ENCODE data around the gene CTSD. TPM values are rescaled to one million over a fixed set of nuclear protein-coding genes. Genes with fewer than 3 reads are reported as not detected.

CTSD gene
- total and polyA plus RNA-seq, 2 experiments from 2014 or later = 67.1 to 251 TPM

DNA sequence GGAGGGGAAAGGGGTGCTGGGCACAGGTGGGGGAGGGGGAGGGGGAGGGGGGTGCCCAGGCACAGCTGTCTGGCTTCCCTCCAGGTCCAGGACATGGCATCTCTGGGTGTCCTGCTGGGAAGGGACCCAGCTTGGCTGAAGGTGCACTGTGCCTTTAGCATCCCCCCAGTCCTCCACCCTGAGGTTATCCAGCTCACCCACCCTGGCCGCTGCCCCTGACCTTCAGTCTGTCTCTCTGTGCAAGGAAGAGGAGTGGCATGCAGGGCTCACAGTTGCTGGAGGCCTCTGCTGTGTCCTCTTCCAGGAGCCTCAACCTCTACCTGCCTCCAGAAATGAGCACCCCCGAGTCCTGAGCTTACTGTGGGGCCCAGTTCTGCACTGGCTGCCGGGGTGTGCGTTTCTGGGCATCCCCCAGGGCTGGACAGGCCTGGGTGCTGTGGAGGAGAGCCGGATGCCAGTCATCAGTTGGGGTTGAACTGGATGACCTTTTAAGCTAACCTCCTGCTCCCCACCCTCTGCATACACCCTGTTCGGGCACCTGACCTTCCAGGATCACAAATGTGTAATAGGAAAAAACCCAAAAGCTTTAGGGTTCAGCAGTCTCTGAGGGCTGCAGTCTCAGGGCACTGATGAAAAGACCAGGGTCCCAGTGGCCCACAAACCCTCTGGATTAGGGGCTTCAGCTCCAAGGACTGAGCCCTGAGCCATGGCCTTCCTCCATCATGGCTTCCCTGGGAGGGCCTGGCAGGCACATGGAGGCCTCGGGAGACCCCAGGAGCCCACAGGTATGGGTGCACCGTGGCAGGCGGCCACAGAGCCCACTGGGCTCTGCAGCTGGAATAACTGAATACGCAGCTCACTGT lies 9.6 kb upstream of the CTSD start (continued):
- TF ChIP-seq, protein P1, sequence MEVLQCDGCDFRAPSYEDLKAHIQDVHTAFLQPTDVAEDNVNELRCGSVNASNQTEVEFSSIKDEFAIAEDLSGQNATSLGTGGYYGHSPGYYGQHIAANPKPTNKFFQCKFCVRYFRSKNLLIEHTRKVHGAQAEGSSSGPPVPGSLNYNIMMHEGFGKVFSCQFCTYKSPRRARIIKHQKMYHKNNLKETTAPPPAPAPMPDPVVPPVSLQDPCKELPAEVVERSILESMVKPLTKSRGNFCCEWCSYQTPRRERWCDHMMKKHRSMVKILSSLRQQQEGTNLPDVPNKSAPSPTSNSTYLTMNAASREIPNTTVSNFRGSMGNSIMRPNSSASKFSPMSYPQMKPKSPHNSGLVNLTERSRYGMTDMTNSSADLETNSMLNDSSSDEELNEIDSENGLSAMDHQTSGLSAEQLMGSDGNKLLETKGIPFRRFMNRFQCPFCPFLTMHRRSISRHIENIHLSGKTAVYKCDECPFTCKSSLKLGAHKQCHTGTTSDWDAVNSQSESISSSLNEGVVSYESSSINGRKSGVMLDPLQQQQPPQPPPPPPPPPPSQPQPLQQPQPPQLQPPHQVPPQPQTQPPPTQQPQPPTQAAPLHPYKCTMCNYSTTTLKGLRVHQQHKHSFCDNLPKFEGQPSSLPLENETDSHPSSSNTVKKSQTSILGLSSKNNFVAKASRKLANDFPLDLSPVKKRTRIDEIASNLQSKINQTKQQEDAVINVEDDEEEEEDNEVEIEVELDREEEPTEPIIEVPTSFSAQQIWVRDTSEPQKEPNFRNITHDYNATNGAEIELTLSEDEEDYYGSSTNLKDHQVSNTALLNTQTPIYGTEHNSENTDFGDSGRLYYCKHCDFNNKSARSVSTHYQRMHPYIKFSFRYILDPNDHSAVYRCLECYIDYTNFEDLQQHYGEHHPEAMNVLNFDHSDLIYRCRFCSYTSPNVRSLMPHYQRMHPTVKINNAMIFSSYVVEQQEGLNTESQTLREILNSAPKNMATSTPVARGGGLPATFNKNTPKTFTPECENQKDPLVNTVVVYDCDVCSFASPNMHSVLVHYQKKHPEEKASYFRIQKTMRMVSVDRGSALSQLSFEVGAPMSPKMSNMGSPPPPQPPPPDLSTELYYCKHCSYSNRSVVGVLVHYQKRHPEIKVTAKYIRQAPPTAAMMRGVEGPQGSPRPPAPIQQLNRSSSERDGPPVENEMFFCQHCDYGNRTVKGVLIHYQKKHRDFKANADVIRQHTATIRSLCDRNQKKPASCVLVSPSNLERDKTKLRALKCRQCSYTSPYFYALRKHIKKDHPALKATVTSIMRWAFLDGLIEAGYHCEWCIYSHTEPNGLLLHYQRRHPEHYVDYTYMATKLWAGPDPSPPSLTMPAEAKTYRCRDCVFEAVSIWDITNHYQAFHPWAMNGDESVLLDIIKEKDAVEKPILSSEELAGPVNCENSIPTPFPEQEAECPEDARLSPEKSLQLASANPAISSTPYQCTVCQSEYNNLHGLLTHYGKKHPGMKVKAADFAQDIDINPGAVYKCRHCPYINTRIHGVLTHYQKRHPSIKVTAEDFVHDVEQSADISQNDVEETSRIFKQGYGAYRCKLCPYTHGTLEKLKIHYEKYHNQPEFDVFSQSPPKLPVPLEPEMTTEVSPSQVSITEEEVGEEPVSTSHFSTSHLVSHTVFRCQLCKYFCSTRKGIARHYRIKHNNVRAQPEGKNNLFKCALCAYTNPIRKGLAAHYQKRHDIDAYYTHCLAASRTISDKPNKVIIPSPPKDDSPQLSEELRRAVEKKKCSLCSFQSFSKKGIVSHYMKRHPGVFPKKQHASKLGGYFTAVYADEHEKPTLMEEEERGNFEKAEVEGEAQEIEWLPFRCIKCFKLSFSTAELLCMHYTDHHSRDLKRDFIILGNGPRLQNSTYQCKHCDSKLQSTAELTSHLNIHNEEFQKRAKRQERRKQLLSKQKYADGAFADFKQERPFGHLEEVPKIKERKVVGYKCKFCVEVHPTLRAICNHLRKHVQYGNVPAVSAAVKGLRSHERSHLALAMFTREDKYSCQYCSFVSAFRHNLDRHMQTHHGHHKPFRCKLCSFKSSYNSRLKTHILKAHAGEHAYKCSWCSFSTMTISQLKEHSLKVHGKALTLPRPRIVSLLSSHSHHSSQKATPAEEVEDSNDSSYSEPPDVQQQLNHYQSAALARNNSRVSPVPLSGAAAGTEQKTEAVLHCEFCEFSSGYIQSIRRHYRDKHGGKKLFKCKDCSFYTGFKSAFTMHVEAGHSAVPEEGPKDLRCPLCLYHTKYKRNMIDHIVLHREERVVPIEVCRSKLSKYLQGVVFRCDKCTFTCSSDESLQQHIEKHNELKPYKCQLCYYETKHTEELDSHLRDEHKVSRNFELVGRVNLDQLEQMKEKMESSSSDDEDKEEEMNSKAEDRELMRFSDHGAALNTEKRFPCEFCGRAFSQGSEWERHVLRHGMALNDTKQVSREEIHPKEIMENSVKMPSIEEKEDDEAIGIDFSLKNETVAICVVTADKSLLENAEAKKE (CRISPR knock-in tag; IDR thresholded peaks at IDR 0.05) = no peak
- TF ChIP-seq ZNF114 (CRISPR knock-in tag; IDR thresholded peaks at IDR 0.05) = no peak

DNA sequence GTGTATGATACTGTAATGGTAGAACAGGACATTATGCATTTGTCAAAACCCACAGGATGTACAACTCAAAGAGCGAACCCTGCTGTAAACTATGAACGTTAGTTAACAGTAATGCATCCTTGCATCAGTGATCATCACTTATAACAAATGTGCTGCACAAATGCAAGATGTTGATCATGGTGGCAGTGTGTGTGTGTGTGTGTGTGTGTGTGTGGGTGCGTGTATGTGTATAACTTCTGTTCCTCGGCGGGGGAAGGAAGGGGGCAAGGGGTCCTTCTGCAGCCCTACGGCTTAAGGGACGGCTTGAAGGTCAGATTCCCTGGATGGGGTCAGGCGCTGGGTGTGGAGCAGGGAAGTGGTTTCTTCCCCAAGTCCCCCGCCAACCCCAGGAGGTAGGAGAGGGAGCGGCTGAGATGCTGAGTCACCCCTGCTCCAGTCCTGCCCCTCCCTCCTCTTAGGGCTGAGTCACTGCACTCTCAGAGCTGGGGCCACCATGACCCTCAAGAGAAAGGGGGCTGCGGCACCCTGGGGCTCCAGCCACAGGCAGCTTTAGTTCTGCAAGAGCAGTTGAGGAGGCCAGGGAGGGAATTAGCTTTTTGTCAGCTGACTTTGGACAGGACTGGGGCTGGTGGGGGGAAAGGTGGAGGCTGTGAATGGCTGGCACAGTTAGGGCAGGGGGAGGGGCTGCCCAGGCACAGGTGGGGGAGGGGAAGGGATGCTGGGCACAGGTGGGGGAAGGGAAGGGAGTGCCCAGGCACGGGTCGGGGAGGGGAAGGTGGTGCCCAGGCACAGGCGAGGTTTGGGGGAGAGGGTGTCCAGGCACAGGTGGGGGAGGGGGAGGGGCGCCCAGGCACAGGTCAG lies 8.8 kb upstream of the CTSD start:
- ATAC-seq (peak; percentile 93), DNase-seq (ENCODE audit: low spot score) (peak; percentile 79)
- Histone ChIP-seq H3K27me3 (ENCODE audit: insufficient read depth) (no peaks in the 10 kb centered on the region), H2AFZ (peak overlapping the region; percentile 95; the same call in 1 of the 2 replicates), H4K20me1 (replicated peaks; ENCODE audit: insufficient read depth) (no peaks in the 10 kb centered on the region), H3K4me1 (ENCODE audit: insufficient read depth) (peaks cover 11% of the 10 kb centered on the region; the same call in 1 of the 2 replicates), H3K79me2 (replicated peaks; ENCODE audit: insufficient read depth) (no peaks in the 10 kb centered on the region), H3K4me2 (0 out of 2 replicates have a peak overlapping the region, but pooled peaks have one; percentile 48), H3K27ac (ENCODE audit: low read depth) (no peak overlapping the region), H3F3A (replicated peaks; ENCODE audit: low read depth) (no peaks in the 10 kb centered on the region), H3K9me2 (ENCODE audit: insufficient read depth) (peaks cover 4% of the 10 kb centered on the region; the same call in 1 of the 2 replicates), H3K36me3 (ENCODE audit: insufficient read depth) (no peaks in the 10 kb centered on the region), H3K4me3 (no peak overlapping the region)
- peaks cover 21% of the 10 kb centered on the region for H3K27me3 Mint-ChIP-seq (ENCODE audit: insufficient read depth, low read depth, poor library complexity)
- H3K27ac Mint-ChIP-seq = peak overlapping the region; percentile 96
- H3K4me1 Mint-ChIP-seq = peaks cover 20% of the 10 kb centered on the region
- H3K4me3 Mint-ChIP-seq = peak overlapping the region; percentile 15; the same call in 1 of the 3 replicates
- H3K9me3 Mint-ChIP-seq = peaks cover 4% of the 10 kb centered on the region; the same call in 2 of the 3 replicates
- H3K36me3 Mint-ChIP-seq (ENCODE audit: low read depth) = peaks cover 2% of the 10 kb centered on the region; the same call in 2 of the 3 replicates
- TF ChIP-seq STAT1 (IDR thresholded peaks at IDR 0.05; ENCODE audit: unreplicated experiment) = no peak
- TF ChIP-seq EZH2phosphoT487 (IDR thresholded peaks at IDR 0.05; ENCODE audit: unreplicated experiment) = no peak
- TF ChIP-seq, protein P2, sequence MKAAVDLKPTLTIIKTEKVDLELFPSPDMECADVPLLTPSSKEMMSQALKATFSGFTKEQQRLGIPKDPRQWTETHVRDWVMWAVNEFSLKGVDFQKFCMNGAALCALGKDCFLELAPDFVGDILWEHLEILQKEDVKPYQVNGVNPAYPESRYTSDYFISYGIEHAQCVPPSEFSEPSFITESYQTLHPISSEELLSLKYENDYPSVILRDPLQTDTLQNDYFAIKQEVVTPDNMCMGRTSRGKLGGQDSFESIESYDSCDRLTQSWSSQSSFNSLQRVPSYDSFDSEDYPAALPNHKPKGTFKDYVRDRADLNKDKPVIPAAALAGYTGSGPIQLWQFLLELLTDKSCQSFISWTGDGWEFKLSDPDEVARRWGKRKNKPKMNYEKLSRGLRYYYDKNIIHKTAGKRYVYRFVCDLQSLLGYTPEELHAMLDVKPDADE (IDR thresholded peaks at IDR 0.05) = no peak
- TF ChIP-seq CREB1 (CRISPR knock-in tag; IDR thresholded peaks at IDR 0.05; ENCODE audit: low read depth) = no peak
- no peak for TF ChIP-seq JUNB (IDR thresholded peaks at IDR 0.05; ENCODE audit: unreplicated experiment)
- TF ChIP-seq EZH2 (IDR thresholded peaks at IDR 0.05; ENCODE audit: low read depth, unreplicated experiment) = no peak
- TF ChIP-seq ZNF331 (CRISPR knock-in tag; IDR thresholded peaks at IDR 0.05; ENCODE audit: low read depth) = no peak
- TF ChIP-seq, protein P3, sequence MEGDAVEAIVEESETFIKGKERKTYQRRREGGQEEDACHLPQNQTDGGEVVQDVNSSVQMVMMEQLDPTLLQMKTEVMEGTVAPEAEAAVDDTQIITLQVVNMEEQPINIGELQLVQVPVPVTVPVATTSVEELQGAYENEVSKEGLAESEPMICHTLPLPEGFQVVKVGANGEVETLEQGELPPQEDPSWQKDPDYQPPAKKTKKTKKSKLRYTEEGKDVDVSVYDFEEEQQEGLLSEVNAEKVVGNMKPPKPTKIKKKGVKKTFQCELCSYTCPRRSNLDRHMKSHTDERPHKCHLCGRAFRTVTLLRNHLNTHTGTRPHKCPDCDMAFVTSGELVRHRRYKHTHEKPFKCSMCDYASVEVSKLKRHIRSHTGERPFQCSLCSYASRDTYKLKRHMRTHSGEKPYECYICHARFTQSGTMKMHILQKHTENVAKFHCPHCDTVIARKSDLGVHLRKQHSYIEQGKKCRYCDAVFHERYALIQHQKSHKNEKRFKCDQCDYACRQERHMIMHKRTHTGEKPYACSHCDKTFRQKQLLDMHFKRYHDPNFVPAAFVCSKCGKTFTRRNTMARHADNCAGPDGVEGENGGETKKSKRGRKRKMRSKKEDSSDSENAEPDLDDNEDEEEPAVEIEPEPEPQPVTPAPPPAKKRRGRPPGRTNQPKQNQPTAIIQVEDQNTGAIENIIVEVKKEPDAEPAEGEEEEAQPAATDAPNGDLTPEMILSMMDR (conservative IDR thresholded peaks at IDR 0.05; ENCODE audit: low read depth in 2 of 2) = no peak

All from GM23338 (cell line).